Stimulated activated CD4-positive, alpha-beta T cell treated with anti-CD3 and anti-CD28 coated beads, TNF-alpha, amount 100 ng/mL, for 48 hours (primary cell): Measurements from ENCODE around the gene GAL3ST2.
"Not testable (repeated sequence)": the region's sequence is repeated elsewhere in the genome, so short reads cannot be mapped to it uniquely, and the experiment has no call there.

Experiments
- DNase-seq, 3 donors: peaks; one replicate each; pipeline ENCODE4 v3.0.0-alpha.2; 2020; ENCODE audit warnings: low read depth in 3 of 3

Gene GAL3ST2

GRCh38 chr2:241768251-241768711 is 8.3 kb upstream of the GAL3ST2 start:
- DNase-seq, result no peak

- DNase-seq, result no peak
Measured at GRCh38 chr2:241768850-241769249, 7.8 kb upstream of the GAL3ST2 start.

DNA sequence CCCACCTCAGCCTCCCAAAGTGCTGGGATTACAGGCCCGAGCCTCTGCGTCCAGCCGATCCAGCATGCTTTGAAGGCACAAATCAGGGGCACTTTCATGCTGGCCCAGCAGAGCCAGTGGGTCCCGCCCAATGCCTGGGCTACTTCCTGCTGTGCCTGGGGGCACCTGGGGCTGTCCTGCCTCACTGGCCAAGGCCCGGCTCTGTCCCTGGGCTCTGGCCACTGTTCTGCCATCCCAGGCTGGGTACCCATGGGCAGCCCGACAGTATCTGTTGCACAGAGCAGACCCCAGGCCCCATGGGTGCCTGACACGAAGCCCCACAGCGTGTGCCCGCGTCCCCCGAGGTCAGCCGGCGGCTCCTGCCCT is 6.8 kb upstream of the GAL3ST2 start:
- DNase-seq, result no peak

- DNase-seq, result no peak
Measured at GRCh38 chr2:241770185-241770935, 6.3 kb upstream of the GAL3ST2 start.

DNA sequence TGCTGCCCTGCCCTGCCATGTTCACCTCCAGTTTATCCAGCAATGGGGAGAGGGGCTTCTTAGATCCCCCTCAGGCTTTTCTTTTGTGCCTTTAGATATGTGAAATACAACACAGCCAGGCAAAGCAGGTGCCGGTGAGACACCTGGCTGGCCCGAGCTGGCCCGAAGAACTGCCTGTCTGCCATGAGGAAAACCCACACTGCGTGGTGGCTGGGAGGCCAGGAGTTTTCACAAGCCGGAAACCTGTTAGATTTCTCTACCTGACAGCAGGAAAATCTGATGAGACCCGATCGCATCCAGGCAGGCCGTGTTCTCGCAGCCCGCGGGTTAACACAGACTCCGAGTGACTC is 5.7 kb upstream of the GAL3ST2 start:
- DNase-seq, result no peak

- no peak for DNase-seq
Measured at GRCh38 chr2:241771286-241772062, 5.1 kb upstream of the GAL3ST2 start.

DNA sequence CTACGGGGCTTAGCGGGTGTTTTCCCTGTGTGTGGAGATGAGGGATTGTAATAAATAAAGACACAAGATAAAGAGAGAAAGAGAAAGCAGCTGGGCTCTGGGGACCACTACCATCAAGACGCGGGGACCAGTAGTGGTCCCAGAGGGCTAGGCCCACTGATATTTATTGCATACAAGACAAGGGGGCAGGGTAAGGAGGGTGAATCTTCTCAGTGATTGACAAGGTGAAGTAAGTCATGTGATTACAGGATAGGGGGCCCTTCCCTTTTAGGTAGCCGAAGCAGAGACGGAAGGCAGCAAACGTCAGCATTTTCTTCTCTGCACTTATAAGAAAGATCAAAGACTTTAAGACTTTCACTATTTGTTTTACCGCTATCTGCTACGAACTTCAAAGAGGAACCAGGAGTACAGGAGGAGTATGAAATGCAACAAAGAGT is 4.5 kb upstream of the GAL3ST2 start:
- peak in 1 of 3 donors; percentile 19 for DNase-seq

- no peak for DNase-seq
Measured at GRCh38 chr2:241773511-241774418, 2.9 kb upstream of the GAL3ST2 start.

GRCh38 chr2:241774419-241775222 is 2.0 kb upstream of the GAL3ST2 start:
- DNase-seq, result no peak

DNA sequence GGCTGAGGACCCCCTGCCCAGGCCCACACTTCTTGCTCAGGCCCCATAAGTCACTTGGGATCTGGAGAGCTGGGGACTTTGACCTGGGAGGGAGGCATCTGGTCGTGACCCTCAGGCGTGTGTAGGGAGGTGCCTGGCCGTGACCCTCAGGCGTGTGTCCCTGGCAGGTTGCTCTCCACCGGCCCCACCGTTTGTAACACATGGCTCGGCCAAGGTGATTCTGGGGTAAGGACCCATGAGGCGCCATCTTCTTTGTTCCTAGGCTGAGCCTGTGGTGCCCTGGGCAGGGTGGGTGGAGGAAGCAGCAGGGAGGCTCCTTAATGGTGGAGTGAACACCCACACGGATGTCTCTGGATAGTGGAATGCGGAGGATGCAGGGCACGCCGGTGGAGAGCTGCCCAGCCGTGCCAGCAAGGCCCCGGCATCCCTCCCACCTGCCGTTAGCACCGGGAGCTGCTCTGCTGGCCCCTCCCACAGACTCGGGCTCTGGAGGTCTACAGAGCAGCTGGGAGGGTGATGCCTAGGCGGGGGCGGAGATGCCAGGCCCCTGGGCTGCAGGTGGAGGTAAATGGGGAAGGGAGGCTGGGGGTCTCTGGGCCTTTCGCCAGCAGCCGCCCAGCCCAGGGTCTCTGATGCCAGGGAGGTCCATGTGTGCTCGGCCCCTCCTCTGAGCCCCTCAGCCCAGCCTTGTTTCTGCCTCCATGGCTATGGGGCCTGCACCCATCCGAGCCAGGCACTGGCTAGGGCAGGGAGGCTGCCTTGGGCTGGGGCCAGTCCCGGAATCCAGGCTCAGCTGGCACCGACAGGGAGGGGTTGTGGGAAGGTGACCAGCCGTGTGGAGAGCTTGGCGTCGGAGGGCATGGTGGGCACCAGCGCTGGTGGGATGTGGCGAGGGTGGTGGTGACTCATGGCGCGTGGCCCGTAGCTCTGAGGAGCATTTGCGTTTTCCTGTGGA is 1.1 kb upstream of the GAL3ST2 start:
- DNase-seq, result no peak

DNA sequence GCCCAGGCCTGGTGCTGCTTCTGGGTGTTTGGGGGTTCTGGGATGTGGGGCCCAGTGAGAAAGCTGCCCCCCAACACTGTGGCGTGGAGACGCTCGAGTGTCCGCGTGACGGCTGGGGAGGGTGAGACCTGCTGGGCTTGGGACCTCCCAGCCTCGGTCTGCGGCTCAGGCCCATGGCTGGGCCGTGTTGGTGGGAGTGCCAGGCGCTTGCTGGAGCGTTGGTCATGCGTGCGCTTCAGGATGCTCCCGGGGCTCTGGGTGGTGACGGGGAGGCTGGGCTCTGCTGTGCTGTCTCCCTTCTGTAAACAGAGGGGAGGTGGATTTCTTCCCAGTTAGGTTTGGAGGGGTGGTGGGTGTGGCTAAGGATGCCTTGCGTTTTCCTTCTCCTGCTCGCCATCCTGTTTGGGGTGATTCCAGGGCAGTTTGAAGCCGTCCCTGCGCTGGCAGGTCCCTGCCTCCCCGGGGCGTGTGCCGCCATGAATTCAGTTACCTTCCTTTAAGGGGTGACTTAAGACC is 606 bp downstream of the GAL3ST2 start:
- no peak for DNase-seq

DNA sequence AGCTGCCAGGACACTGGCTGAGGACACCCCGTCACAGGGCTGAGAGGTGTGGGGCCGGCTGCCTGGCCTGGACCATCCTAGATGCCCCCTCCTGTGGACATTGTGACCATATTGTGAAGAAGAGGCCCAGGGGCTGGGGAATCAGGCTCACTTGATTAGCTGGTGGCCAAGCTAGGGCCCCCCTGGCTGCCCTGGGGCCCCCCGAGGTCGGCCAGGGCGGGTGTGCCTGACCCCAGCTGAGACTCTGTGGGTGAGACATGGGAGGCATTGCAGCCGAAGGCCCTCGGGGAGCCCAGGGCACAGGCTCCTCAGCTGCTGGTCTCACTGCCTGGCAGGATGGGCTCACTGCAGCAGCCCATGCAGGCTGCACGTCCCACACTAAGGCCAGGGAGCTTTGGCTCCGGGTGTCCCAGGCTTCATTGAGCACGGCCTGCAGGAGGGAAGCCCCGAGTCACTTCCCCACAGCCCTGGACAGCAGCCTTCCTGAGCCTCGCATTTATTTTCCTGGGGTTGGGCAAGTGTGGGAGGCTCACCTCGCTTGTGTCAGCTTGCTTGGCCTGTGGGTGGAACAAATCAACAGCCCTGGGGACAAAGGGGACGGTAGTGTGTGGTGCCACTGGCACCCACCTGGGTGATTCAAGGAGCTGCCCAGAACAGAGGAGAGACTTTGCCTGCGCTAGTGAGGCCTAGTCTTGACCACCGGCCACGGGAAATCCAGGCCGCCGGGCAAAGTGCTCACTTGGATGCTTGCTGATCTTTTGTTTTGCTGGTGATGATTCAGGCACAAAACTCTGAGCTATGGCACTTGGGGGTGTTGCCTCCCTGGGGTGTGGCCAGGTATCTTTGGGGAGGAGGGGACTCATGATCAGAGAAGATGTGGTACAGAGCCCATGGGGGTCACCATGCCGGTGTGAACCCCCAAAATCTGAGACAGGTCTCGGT is 1.3 kb downstream of the GAL3ST2 start:
- DNase-seq, result no peak

DNA sequence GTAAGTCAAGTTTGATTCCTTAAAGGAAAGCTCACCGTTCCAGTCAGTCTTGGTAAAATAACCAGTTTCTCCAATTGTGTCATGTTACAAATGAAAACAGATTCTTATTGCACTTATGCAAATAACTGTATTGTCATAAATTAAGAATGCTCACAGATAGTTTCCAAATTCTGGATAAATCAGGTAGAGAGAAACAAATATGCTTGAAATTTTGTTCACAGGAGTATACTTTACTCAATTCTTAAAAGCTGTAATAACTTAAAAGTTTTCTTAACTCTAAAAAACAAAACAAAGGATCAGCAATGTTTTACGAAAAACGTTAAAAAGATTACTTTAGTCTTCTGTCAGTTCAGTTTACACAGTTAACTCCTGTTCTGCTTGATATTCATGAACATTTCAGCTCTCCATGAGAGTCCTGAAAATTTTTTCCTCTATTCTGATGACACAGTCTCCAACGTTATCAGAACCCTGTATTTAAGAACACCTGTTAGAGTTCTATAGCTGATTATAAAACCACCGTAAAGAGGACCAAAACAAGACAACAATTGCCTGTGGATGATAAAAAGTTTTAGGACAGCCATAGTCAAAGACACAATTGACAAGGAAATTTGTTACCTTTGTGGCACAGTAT is 4.4 kb downstream of the GAL3ST2 start:
- DNase-seq, result no peak

DNA sequence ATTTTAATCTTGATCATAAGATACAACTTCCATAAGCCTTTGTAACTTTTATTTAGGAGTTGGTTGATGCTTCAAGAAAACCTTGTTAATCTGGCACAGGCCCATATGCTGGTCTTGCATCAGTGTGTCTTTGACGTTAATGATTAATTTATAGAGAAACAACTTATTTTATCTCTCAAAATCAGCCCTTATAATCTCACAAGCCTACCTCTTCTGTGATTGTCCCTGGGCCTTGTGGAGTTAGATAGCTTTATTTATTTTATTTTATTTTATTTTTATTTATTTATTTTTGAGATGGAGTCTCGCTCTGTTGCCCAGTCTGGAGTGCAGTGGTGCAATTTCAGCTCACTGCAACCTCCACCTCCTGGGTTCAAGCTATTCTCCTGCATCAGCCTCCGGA is 5.4 kb downstream of the GAL3ST2 start:
- not testable (repeated sequence) for DNase-seq

DNA sequence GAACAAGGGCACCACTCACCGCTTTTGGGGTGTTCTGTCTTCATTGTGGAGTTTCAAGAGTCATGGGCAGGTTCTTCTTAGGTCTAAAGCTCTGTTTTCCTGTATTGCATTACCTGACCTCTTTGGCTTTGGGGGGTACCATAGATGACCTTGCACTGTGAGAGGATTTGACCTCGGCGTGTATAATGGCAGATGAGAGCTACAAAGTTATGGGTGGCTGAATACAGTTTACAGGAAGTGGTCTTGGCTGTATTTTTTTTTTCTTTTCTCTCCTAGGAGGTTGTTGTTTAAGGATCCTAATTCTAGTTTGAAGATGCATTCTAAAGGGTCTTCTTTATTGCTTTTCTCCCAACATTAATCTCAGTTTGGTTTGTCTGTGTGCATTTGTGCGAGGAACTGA is 11.5 kb downstream of the GAL3ST2 start:
- DNase-seq, result no peak

DNA sequence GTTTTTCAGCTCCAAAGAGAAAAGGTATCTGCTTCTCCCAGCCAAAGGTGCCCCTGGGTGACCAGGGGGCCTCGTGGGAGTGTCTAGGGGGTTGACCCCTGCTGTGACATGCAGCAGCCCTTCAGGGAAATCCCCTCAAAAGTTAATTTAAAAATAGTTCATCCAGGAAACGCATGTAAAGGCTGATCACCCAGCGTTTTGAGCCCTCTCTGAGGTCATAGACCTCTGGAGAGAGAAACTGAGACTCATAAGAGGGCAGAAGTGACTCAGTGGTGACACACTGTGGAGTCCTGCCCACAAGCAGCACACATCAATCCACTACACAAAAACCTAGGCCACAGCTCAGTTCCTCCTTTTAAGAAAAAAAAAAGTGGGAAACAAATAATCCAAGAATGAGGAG is 11.9 kb downstream of the GAL3ST2 start:
- DNase-seq, result peak in 2 of 3 donors; percentile 38 to 53

DNA sequence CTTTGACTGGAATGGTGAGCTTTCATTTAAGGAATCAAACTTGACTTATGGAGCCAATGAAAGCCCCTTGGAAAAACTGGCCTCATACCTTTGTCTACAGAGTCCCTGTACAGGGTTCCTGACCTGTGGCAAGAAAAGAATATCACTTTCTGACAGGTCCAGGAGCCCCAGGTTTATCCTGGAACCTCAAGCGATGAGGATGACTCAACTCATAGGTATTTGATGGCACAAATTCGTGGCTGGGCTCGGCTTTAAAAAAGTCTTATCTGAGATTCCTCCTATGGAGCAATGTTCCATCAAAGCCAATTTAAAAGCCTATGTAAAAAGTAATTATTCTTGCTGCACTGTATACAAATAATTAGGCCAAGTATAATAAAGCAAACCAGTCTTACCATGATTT is 14.8 kb downstream of the GAL3ST2 start:
- DNase-seq, result not testable (repeated sequence)

- no peak for DNase-seq
Measured at GRCh38 chr2:241793385-241793784, 16.8 kb downstream of the GAL3ST2 start.
